DMS79 treated with DMSO at 0.1 percent for 48 hours (cell line): ENCODE data around the gene CFAP57.
A peak's percentile ranks its signal among the peaks of the same experiment; 100 is the strongest.

Experiments
- DNase-seq: peaks from one replicate; lab custom pipeline; 2025; lab: John Stamatoyannopoulos, UW

The CFAP57 gene

DNA sequence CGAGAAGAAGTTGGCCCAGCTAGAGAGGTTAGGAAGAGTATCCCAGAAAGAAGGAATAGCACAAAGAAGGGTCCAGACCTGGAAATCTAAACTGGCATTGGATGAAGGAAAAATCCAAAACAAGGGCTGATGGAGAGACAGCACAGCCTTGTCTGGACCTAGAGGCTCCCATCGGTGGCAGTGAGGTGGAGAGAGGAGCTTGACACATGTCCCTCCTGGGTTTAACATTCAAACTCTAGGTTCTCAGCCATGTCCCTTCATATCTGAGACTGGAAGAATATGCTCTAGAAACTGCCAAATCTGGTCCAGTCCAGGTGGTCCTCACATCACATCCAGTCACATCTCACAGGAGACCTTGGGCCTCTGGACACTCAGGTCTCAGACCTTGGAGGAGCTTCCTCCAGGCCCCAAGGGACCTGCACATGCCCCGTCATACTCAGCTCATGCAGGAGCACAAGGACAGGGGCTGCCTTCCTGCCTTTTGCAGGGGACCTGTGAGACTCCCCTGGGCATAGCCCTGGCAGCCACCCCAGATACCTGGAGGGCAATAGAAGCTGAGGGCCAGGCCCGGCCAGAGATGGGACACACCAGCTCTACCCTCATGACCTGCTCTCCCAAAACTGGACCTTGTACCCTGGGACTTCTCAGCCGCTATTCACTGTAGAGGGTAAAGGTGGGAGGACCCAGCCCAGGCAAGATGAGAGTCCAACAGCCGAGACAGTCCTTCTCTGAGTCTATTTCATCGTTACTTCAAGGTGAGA, 105.2 kb downstream of the CFAP57 start:
- DNase-seq = no peak

- DNase-seq = no peak
Measured at GRCh38 chr1:43279161-43279560, 107.0 kb downstream of the CFAP57 start.

- no peak for DNase-seq
Measured at GRCh38 chr1:43279666-43280065, 107.5 kb downstream of the CFAP57 start.

DNA sequence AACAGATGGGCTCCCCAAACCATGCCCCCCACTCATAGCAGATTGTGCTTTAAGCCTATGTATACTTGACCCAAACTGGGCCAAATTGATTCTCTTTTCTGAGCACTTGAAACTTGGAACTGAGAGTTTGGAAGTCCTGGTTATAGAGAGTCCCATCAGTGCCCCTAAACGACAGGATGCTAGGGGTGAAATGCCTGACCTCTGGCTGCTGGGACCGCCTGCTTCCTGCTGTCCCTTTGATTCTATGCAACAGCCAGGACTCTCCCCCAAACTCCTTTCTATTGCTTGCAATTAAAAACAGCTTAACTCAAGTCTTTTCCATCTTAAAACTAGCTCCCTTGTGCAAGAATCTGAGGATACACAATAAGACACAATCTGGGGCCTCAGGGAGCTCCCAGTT, 108.6 kb downstream of the CFAP57 start:
- DNase-seq = no peak

DNA sequence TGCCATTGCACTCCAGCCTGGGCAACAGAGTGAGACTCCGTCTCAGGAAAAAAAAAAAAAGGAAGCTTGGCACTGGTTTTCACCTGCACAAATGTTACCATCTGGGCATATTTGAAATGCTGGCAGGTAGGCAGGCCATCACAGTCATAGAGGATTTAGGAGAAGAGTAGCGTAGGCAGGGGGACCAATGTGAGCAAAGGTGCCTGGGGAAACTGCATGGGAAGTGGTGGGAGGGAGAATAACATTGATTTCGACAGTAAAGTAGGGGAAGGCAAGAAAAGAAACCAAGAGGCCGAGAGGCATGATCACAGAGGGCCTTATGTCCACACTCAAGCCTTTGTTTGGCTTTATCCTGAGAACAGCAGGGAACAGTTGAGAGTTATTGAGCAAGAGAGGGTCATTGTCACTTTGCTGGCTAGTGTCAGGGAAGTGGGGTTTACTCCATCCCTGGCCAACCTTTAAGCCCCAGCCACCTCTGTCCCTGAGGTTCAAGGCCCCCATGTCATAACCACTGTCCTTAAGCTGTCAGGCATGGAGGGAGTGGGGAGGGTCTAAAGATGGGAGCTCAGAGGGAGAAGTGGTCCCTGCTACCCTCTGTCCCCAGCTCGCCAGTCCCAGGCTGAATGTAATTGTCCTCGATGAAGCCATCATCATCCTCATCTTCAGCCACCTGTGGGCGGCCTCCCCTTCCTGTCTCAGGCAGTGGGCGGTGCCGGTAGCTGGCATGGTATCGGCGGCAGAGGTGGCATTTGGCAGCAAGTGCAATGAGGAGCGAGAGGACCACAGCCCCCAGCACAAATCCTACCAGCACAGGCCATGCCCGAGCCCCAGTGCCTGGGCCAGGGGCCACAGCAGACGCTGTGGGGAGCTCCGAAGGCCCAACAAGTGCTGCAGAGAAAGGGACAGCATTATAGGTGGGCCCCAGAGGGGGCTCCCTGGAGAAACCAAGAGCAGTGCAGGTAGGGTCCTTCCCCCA, 110.4 kb downstream of the CFAP57 start:
- no peak for DNase-seq

DNA sequence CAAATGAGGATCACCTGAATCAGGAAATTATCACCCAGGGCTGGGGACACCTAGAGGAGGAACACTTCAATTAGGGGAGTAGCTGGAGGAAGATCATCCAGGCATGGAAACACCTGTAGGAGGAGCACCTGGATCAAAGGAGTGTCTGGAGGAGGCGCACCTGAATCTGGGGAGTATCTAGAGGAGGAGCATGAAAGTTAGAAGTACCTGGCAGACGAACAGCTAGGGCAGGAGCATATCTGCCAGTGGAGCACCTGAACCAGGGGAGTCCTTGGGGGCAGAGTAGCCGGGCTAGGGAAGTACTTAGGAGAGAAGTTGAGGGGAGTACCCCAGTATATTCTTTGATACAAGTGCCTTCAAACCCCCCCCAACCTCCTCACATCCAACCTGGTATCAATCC, 111.9 kb downstream of the CFAP57 start:
- DNase-seq = no peak

DNA sequence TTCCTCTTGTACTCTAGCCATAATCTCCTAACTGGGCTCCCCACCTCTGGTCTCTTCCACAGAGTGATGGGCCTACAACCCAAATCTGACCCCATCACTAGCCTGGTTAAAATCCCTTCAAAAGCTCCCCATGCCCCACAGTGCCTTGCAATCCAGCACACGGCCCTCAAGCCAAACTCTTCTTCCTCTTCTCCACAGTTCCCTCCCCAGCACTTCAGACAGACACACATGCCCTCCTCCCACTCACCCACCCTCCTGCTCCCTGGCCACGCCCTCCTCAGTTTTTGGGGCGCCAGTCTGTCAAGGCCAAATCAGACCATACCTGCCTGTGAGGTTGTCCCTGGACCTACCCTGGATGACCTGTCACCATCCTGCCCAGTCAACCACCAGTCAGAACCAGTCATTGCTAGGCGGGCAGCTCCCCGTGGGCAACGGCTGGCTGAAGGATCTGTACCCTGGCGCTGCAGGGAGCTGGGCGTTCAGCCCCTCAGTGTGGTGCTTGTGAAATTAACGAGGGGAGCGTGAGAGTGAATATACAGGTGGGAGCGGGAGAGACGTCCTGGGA, 112.5 kb downstream of the CFAP57 start:
- DNase-seq = peak; percentile 49

DNA sequence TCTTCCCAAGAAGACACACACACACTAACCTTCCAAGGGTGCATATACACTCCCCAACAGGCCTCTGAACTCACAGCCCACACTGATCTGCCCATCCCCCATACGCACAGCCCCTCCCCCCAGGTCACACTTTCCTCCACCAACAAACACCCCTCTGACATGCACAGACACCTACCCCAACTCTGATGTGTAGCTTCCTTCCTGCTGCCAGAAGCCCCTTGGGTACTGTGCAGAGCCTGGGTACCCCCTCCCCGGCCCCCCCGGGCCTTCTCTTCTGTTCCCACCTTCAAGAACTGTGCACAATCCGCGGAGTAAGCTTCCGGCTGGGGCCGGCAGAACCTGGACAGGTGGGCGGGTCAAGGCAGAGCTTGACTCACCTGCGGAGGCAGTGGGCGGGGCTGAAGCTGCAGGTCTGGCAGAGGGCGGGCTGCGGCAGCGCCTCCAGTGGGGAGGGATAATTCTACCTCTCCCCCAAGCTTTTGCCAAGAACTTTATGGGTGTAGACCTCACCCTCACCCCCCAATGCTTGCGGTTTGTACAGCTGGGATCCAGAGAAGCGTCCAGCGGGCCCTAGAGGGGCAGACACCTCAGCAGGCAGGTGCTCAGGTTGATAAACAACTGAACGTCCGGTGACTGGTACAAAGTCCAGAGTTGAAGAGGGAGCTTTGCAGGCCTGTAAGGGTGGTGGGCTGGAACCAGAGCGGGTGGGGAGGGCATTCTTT, 113.3 kb downstream of the CFAP57 start, which contains the start of gene C1orf210:
Gene C1orf210, minus strand, starts transcription at position 313 of the 722 bp plus-strand sequence. CDS start 2,311 bp downstream, outside the sequence.
- peak; percentile 89 for DNase-seq

DNA sequence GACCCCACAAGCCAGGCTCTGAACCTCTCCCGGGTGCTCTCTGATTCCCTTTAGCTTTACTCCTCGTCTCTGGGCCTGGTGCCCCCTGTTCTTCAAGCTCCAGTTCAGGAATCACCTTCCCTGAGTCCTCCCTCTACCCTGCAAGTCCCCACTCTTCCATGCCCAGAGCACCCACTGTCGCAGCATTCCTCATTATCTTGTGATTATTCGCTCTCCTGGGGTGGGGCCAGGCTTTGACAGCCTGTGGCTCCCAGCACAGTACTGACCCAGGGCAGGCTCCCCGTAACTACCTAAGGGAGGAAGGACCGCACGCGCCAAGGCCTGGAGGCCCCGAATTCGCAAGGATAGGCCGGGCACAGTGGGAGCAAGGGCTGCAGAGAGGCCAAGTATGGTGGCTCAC, 114.0 kb downstream of the CFAP57 start:
- no peak for DNase-seq

GRCh38 chr1:43286533-43286932, 114.4 kb downstream of the CFAP57 start:
- DNase-seq = no peak

DNA sequence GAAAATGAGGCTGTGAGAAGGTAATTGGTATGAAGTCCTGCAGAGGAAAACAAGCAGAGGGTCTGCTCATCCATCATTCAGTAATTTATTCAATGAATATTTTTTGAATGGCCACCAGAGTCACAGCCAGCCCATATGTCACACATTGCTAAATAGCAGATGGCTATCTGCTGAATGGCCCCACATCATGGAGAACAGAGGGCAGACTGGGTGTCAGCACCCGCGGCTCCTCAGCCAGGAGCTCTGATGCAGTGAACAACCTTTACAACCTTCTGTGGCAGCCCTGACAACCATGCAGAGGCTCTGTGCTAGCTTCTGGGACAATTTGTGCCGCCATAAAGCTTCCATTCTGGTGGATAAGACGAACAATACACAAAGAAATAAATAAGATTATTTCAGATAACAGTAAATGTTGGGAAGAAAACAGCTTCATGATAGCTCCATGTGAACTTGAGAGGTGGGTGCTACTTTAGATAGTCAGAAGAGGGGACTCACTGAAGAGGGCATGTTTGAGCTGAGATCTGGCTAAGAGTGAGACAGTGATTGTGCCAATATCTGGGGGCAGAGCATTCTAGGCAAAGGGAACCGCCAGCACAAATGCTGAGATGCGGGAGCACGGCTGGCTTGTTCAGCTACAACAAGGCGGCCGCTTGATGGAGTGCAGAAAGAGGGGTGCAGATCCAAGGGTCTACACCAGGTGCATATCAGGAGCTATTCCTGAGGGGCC, 116.1 kb downstream of the CFAP57 start:
- DNase-seq = no peak

DNA sequence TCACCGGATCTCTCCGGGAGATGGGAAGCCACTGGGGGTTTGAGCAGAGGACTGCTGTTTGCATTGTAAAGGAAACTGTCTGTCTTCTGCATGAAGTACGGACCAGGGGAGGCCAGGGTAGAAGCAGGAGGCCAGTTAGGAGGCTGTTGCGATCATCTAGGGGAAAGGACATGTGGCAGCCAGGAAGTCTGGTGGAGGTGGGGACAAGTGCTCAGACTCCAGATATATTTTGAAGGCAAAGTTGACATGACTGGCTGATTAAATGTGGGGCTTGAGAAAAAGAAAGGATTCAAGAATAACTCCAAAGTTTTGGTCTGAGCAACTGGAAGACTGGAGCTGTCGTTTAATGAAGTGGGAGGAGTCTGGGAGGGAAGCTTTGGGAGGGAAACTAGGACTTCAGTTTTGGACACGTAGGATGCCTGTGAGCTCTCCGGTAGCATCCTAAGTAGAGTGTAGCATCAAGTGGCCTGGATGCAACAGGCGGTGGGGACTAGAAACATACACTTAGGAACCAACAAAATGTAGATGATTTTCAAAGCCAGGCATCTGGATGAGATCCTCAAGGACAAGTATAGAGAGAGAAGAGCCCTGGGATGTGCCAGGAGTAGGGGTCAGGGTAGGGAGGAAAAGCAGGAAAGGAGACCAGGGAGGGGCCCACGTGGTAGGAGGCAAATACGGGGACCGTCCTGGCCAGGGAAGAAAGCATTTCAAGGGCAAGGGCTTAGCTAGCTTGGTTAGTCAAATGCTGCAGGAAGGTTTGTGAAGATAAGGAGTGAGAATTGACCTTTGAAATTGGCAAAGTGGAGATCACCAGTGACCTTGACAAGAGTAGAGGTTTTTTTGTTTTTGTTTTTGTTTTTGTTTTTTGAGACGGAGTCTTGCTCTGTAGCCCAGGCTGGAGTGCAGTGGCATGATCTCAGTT, 116.9 kb downstream of the CFAP57 start:
- no peak for DNase-seq

DNA sequence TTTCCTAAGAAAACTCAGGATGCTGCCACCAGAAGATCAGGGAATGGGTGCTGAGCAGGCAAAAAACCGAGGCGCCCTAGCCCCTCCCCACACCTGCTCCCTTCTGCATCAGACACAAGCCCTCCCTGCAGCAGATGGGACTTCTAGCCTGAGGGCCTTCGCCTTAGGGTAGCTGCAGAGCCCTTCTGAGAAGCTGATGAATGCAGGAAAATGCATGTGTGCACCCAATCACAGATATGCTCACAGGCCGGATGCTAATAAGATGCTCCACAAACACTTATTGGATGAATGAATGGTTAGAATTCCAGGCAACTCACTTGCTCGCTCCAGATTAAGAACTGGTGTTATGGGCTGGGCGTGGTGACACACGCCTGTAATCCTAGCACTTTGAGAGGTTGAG, 120.1 kb downstream of the CFAP57 start:
- no peak for DNase-seq

- no peak for DNase-seq
Measured at GRCh38 chr1:43292679-43293078, 120.5 kb downstream of the CFAP57 start.

DNA sequence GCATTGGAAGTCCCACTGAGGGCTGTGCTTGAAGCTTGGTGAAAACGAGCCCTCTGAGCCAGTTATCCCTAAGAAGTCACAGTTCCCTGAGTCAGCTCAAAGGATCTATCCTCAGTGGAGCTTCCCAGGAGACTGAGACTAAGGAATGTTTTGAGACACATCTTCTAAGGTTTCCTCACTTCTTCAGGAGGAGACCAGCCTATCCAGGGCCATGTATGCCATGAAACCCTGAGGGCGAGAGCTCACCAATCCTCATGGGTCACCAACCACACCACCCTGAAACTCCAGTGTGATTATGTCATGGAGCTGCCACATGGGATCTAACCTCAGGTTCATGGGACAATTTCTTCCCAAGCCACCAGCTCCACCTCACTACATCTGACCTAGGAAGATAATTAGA, 121.0 kb downstream of the CFAP57 start:
- no peak for DNase-seq

DNA sequence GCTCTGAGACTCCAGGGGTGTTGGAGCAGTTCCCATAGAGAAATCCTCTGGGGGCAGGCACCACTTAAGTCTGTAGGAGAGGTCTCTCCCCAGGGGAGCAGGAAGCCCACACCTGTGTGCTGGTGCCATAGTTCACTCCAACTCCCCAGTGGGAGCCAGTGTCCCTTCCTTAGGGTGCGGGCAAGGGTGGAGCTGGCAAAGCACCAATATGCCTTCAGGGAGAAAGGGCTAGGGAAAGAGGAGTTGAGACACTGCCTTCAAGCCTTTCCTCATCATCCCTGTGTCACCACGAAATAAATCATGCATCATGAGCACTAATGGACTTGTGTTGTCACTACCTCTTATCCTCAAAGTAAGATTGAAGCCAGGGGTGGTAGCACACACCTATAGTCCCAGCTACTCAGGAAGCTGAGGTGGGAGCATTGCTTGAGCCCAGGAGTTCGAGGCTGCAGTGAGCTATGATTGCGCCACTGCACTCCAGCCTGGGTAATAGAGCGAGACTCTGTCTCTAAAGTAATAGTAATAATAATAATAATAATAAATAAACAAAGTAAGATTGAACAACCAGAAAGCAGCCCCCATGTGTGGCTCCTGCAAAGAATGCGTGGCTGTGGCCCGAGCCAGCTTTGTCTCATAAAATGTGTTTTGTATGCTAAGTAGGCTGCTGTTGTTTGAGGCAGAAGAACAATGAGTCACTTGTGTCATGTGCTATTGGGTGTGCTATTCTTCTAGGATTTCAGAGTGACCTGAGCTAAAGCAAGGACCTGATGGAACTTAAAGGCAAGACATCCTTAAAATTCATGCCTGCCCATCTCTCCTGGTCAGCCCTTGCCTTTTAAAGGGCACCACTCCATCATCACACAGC, 122.0 kb downstream of the CFAP57 start:
- DNase-seq = no peak

DNA sequence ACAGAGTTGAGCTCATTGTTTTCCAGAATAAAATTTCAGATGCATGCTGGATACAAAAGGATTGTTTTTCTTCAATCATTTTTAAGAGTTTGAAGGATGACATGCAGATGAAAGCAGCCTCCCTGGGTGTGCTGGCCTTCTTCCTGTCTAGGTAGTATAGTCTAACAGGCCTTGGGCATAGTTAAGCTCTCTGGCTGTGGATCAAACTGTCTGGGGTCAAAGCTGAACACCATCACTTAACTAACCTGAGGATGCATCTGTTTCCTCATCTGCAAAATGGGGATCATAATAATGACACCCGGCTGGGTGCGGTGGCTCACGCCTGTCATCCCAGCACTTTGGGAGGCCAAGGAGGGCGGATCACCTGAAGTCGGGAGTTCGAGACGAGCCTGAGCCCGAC, 122.6 kb downstream of the CFAP57 start:
- no peak for DNase-seq

- DNase-seq = no peak
Measured at GRCh38 chr1:43296207-43296606, 124.1 kb downstream of the CFAP57 start.

- no peak for DNase-seq
Measured at GRCh38 chr1:43298055-43298454, 125.9 kb downstream of the CFAP57 start.
